ENCODE results near the gene CNTN1. TPM values are rescaled to one million over a fixed set of nuclear protein-coding genes. Genes with fewer than 3 reads are reported as not detected.

CNTN1 gene
- total and polyA plus RNA-seq, 2 donors (not counting 1 experiment from before 2014, with no cell fraction given) = not detected

- H3K9me3 ChIP-seq (ENCODE audit: control extremely low read depth in 1 of 3, control insufficient read depth in 2 of 3, insufficient read depth in 1 of 3, low read length in 2 of 3) = peaks cover 0 to 7% (median 0%) of the 10 kb centered on the region in 3 donors
- no peaks in the 10 kb centered on the region for H3K9me3 Mint-ChIP-seq (ENCODE audit: insufficient read depth)
- POLR2A ChIA-PET = no interaction called here
- no peak overlapping the region for H3K27ac ChIP-seq (ENCODE audit: low read length in 2 of 2)
- H3K27me3 ChIP-seq (replicated peaks in 1 of 4; ENCODE audit: control extremely low read depth in 1 of 4, control insufficient read depth in 3 of 4, insufficient read depth in 4 of 4, low read length in 3 of 4) = no peaks in the 10 kb centered on the region
- DNase-seq (no peak), ATAC-seq (ENCODE audit: low read depth) (no peak)
- no peaks in the 10 kb centered on the region for H3K36me3 ChIP-seq (replicated peaks in 1 of 2; ENCODE audit: control extremely low read depth in 1 of 2, control insufficient read depth in 1 of 2, extremely low read depth in 1 of 2, insufficient read depth in 2 of 2, low read length in 1 of 2)
- H3K4me3 ChIP-seq (ENCODE audit: control extremely low read depth in 1 of 5, extremely low read depth in 1 of 5, insufficient read depth in 1 of 5, low read depth in 2 of 5, low read length in 4 of 5) = no peak overlapping the region
- no peak overlapping the region for H3K4me3 Mint-ChIP-seq
- intact Hi-C loops (cut with micrococcal nuclease) = no loop called here
- H3K27ac Mint-ChIP-seq = no peak overlapping the region
- H4K20me1 ChIP-seq (ENCODE audit: control insufficient read depth, insufficient read depth, low read length, poor library complexity, severe bottlenecking) = no peaks in the 10 kb centered on the region
- no peaks in the 10 kb centered on the region for H3K27me3 Mint-ChIP-seq
- TF ChIP-seq CTCF (IDR thresholded peaks at IDR 0.05) = no peak
- no peak for TF ChIP-seq EZH2 (IDR thresholded peaks at IDR 0.05; ENCODE audit: borderline replicate concordance, insufficient read depth, low read depth, low read length, poor library complexity, severe bottlenecking)
- H2AFZ ChIP-seq (ENCODE audit: insufficient read depth, low read depth, low read length, poor library complexity, severe bottlenecking) = no peak overlapping the region
- no peaks in the 10 kb centered on the region for H3K4me1 Mint-ChIP-seq
- CTCF ChIA-PET = no interaction called here
- no peaks in the 10 kb centered on the region for H3K79me2 ChIP-seq (ENCODE audit: control insufficient read depth, insufficient read depth, low read length)
- WGBS (ENCODE audit: insufficient coverage) = no CpG with 5 or more reads among the region's 5 CpGs
- no peak overlapping the region for H3K9ac ChIP-seq (ENCODE audit: low read length)
- no peak overlapping the region for H3K4me2 ChIP-seq (replicated peaks; ENCODE audit: low read depth, low read length, poor library complexity, severe bottlenecking)
- H3K4me1 ChIP-seq (ENCODE audit: control insufficient read depth in 2 of 2, insufficient read depth in 2 of 2, low read length in 2 of 2) = no peaks in the 10 kb centered on the region
Measured at GRCh38 chr12:40834321-40834720, 142.1 kb downstream of the CNTN1 start.

- Mint-ChIP-seq H3K9me3 (ENCODE audit: insufficient read depth) (no peaks in the 10 kb centered on the region), H3K27me3 (no peaks in the 10 kb centered on the region), H3K27ac (no peak overlapping the region), H3K4me1 (no peaks in the 10 kb centered on the region), H3K4me3 (no peak overlapping the region)
- no peak overlapping the region for H3K4me2 ChIP-seq (replicated peaks; ENCODE audit: low read depth, low read length, poor library complexity, severe bottlenecking)
- H4K20me1 ChIP-seq (ENCODE audit: control insufficient read depth, insufficient read depth, low read length, poor library complexity, severe bottlenecking) = no peaks in the 10 kb centered on the region
- DNase-seq (no peak), ATAC-seq (ENCODE audit: low read depth) (no peak)
- no peak overlapping the region for H3K27ac ChIP-seq (ENCODE audit: low read length in 2 of 2)
- H3K27me3 ChIP-seq (replicated peaks in 1 of 4; ENCODE audit: control extremely low read depth in 1 of 4, control insufficient read depth in 3 of 4, insufficient read depth in 4 of 4, low read length in 3 of 4) = no peaks in the 10 kb centered on the region
- H2AFZ ChIP-seq (ENCODE audit: insufficient read depth, low read depth, low read length, poor library complexity, severe bottlenecking) = no peak overlapping the region
- H3K4me1 ChIP-seq (ENCODE audit: control insufficient read depth in 2 of 2, insufficient read depth in 2 of 2, low read length in 2 of 2) = no peaks in the 10 kb centered on the region
- intact Hi-C loops (cut with micrococcal nuclease) = no loop called here
- ChIA-PET CTCF (interaction anchor here (0.7 kb wide), 1 partner anchor 149 kb away, joined by 3 read pairs; no protein-coding TSS in a partner anchor), POLR2A (no interaction called here)
- H3K79me2 ChIP-seq (ENCODE audit: control insufficient read depth, insufficient read depth, low read length) = no peaks in the 10 kb centered on the region
- H3K9ac ChIP-seq (ENCODE audit: low read length) = no peak overlapping the region
- 96% methylated on average over 5 of the region's 6 CpGs for WGBS (ENCODE audit: insufficient coverage)
- no peak overlapping the region for H3K4me3 ChIP-seq (ENCODE audit: control extremely low read depth in 1 of 5, extremely low read depth in 1 of 5, insufficient read depth in 1 of 5, low read depth in 2 of 5, low read length in 4 of 5)
- peaks cover 0 to 7% (median 0%) of the 10 kb centered on the region in 3 donors for H3K9me3 ChIP-seq (ENCODE audit: control extremely low read depth in 1 of 3, control insufficient read depth in 2 of 3, insufficient read depth in 1 of 3, low read length in 2 of 3)
- H3K36me3 ChIP-seq (replicated peaks in 1 of 2; ENCODE audit: control extremely low read depth in 1 of 2, control insufficient read depth in 1 of 2, extremely low read depth in 1 of 2, insufficient read depth in 2 of 2, low read length in 1 of 2) = no peaks in the 10 kb centered on the region
- TF ChIP-seq EZH2 (IDR thresholded peaks at IDR 0.05; ENCODE audit: borderline replicate concordance, insufficient read depth, low read depth, low read length, poor library complexity, severe bottlenecking) (no peak), CTCF (IDR thresholded peaks at IDR 0.05) (no peak)
Measured at GRCh38 chr12:40837891-40838429, 145.7 kb downstream of the CNTN1 start.
